ENCODE measurements around the gene CD163L1. TPM values are rescaled to one million over a fixed set of nuclear protein-coding genes. Genes with fewer than 3 reads are reported as not detected.
"Not testable (repeated sequence)": the region's sequence is repeated elsewhere in the genome, so short reads cannot be mapped to it uniquely, and the experiment has no call there.

The CD163L1 gene
- total RNA-seq, 1 experiment from 2014 or later = 1.2 TPM

DNA sequence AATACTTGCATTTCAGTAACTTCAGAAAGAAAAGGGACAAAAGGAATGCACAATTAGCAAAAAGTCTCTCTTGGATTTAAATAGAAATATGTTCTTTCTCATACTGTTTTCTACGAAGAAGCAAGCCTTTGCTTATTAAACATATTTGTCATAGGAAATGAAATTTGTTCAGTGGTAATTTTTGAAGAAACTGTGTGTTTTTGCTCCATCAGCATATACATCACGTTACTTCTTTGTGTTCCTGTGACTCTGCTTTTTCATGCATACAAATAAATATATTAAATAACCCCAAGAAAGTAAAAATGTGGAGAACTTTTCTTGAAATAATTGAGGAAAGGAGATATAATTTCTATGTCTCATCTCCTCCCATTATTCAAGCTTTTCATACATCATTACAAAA lies 39.7 kb downstream of the CD163L1 start:
- no peak for DNase-seq (ENCODE audit: low spot score)

DNA sequence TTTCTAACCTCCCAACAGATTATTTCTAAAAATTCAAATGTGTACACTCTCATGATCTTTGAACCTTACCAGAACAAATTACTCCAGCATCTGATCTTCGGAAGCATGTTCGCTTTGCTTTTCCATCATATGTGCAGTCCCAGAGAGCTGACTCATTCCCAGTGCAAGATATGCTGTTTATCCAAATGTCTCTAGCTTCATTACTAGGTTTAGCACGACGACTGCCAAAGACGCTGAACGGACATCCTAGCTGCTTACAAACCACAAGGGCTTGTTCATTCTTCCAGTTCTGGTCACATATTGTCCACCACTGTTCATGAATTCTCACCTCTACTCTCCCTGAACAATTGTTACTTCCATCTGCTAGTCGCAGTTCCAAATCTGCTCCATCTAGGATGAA lies 40.5 kb downstream of the CD163L1 start:
- DNase-seq (ENCODE audit: low spot score) = no peak

DNA sequence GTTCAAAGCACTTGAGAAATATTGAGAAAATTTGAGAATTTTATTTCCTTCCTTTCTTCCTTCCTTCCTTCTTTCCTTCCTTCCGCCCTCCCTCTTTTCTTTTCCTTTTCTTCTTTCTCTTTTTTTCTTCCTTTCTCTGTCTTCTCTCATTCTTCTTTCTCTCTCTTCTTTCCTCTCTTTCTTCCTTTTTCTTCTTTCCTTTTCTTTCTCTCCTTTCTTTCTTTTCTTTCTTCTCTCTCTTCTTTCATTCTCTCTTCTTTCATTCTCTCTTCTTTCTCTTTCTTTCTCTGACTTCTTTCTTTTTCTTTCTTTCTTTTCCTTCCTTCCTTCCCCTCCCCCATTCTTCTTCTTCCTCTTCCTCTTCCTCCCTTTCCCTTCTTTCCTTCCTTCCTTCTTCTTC lies 44.9 kb downstream of the CD163L1 start:
- no peak for DNase-seq (ENCODE audit: low spot score)

DNA sequence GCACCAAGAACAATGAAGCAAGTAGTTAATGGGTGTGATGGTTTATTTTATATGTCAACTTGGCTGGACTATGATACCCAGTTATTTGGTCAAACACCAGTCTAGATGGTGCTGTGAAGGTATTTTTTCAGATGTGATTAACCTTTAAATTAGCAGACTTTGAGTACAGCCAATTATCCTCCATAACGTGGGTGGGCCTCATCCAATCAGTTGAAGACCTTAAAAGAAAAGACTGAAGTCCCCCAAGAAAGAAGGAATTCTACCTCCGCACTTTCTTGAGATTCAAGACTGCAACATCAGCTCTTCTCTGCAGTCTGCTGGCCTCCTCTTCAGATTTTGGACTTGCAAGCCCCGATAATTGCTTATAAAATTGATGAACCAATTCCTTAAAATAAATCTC lies 47.5 kb downstream of the CD163L1 start:
- no peak for DNase-seq (ENCODE audit: low spot score)

DNA sequence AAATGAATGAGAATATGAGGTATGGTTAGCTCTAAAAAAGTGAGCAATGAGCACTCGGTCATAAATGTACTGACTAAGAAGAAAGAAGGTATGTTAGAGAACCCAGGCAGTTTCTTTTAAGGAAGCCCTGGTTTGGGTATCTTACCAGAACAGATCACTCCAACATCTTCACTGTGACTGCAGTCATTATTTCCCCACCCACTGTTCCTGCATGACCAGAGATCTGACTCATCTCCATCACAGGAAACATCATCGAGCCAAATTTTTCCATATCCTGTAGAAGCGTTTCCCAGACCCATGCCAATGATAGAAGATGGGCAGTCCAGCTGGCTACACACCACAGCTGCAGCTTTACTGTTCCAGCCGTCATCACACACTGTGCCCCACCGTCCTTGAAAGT lies 48.0 kb downstream of the CD163L1 start:
- no peak for DNase-seq (ENCODE audit: low spot score)

DNA sequence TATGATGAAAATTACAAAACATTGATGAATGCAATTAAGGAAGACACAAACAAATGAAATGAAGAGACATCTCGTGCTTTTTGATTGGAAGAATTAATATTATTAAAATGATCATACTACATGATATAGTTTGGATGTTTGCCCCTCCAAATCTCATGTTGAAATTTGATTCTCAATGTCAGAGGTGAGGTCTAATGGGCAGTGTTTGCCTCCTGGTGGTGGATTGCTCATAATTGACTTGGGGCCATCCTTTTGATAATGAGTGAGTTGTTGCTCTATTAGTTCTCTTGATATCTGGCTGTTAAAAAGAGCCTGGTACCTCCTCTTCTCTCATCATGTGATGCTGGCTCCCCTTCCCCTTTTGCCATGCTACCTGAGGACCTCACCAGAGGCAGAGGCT lies 56.7 kb downstream of the CD163L1 start:
- peak; percentile 8 for DNase-seq (ENCODE audit: low spot score)

DNA sequence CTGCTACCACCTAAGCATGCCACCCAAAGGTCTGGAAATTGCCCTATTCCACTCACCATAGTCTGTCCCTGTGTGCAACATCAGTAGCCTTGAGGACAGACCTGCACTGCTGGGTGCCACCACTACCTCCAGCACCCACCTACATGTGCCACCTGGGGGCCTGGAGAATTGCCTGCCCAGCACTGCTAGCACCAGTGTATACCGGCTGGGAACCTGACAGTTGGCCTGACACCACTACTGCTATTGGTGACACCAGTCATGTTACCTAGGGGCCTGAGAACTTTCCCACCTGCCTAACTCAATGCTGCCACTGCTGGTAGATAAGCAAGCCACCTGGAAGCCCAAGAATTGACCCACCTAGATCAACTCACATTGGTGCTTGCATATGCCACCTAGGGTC lies 60.8 kb downstream of the CD163L1 start:
- no peak for DNase-seq (ENCODE audit: low spot score)

DNA sequence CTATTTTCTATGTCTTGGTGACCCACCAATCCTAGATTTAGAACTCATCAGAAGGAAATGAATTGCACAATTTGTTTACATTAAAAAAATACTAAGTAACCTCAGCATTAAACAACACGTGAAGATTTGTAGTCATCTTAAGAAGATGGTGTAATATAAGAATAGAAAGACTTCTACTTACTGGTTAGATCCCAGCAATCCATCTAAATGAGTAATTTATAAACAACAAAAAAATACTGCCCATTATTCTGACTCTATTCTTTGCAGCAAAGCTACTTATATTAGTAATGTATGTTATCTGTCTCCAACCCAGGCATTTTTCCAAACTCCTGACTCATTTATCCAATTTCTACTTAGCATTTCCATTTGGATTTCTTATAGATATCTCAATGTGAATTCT lies 67.8 kb downstream of the CD163L1 start:
- no peak for DNase-seq (ENCODE audit: low spot score)

DNA sequence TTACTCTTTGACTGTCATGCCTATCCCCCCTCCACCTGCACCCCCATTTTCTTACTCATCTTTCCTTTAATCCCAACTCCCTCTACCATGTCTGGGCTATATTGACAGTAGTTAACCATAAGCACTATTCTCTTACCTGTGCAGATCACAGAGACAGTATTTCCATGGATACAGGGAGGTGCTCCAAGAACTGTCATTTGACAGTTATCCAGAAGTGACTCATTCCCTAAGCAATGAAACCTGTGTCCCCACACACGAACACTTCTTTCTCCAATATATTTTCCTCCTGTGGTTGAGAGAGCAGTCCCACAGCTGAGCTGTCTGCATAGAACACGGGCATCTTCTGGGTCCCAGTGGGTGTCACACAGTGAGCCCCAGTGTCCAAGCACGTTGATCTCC lies 68.8 kb downstream of the CD163L1 start:
- peak; percentile 7 for DNase-seq (ENCODE audit: low spot score)

DNA sequence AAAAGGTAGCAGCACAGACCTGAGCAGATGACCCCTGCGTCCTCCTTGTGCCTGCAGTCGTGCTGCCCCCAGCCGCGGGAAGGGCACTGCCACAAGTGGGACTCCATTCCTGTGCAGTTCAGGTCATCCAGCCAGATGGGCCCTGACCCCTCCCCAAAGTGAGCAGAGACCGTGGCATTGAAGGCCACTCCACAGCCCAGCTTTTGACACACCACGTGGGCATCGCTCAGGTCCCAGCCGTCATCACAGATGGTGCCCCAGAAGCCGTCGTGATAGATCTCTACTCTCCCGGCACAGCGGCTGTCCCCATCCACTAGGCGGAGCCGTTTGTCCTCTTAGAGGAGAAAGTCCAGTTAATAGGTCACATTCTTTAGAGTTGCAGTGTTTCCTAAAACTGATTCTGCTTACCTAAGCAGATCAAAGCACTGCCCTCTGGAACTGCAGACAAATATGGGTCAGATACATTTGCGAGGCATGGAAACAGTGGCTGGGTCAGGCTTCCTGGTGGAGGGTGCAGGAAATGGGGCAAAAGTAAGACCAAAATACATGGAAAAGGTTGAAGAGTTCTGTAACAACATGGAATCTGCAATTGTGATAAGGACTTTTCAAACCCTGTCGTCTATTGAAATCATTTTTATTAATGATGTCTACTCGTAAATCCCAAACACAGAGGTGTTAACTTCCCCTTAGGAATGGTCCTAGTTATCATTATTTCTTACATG lies 69.4 kb downstream of the CD163L1 start:
- DNase-seq (ENCODE audit: low spot score) = peak; percentile 69

DNA sequence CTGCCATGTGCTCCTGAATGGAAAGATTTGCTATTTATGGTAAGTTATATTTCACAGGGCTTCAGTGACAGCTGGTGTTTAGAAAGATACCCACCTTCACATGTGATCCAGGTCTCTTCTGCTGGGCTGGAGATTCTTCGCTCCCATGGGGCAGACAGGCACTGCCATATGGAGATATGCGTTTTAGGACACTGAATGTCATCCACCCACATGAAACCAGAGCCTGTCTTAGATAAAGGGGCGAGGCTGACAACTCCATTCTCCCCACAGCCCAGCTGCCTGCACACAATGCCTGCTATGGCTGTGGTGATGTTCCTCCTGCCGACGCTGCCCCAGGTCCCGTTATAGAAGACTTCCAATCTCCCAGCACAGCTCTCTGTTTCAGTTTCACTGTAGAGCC lies 70.7 kb downstream of the CD163L1 start:
- DNase-seq (ENCODE audit: low spot score) = no peak

DNA sequence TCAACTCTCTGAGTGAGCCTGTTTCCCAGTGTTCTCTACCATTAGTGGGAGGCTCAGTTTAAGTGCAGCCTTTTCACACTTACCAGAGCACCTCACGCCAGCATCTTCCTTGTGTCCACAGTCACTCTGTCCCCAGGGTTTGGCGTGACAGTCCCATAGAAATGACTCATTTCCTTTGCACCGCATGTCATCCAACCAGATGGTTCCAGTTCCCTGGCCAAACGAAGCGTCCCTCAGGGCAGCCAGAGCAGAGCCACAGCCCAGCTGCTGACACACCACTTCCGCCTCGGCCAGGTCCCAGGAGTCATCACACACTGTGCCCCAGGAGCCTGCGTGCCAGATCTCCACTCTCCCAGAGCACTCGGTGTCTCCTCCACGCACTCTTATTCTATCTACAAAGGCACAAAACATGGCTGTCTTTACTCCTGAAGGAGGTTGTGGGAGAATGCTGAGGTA lies 74.7 kb downstream of the CD163L1 start:
- DNase-seq (ENCODE audit: low spot score) = peak; percentile 39

DNA sequence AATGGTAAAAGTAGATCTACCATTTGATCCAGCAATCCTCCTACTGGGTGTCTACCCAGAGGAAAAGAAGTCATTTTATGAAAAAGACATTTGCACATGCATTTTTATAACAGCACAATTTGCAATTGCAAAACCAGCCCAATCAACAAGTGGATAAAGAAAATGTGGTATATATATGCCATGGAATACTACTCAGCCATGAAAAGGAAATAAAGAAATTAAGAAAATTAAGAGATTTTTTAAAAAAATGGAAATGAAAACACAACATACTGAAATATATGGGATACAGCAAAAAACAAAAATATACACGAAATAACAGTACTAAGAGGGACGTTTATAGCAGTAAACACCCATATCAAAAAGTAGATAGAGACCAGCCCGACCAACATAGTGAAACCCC lies 81.2 kb downstream of the CD163L1 start:
- no peak for DNase-seq (ENCODE audit: low spot score)

DNA sequence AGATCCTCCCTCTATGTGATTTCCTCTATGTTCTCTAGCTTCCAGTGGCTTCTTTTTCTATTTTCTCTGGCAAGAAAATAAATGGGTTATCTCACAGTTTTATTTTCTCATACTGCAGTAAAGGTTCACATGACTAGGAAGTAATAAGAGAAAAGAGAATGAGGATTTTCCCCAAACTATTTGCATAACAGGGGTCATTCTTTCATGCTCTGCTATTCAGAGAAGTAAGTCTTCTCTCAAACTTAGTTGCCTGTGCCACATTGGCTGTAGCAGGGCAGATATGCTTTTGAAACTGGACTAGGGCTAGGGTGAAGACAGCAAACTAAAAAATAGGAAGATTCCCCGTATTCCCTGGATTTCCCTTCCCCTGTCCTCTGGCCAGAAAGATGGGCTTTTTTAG lies 82.7 kb downstream of the CD163L1 start:
- no peak for DNase-seq (ENCODE audit: low spot score)

DNA sequence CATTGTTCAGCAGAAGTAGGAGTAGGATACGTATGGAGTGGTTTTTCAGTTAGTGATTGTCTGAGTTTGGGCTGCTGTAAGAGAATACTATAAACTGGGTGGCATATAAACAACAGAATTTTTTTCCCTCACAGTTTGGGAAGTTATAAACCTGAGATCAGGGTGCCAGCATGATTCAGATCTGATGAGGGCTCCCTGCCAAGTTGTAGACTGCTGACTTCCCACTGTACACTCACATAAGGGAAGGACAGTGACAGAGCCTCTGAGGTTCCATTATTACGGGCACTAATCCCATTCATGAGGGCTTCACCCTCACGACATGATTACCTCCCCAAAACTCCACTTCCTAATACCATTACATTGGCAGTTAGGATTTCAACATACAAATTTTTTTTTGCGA lies 89.4 kb downstream of the CD163L1 start:
- no peak for DNase-seq (ENCODE audit: low spot score)

DNA sequence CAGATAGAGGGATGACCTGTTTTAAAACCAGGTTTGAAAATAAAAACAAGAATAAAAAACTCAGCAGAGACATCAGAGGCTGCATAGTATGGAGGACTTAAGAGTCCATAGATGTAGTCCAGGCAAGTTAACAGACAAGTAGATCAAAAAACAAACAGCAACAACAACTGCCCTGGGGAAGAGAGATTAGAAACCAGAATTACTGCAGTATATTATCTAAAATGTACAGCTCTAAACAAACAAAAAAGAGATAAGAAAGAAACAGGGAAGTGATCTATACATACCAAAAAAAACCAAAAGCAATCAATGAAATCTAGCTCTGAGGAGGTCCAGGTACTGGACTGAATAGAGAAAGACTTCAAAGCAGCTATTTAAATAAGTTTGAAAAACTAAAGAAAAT lies 91.3 kb downstream of the CD163L1 start:
- DNase-seq (ENCODE audit: low spot score) = no peak

DNA sequence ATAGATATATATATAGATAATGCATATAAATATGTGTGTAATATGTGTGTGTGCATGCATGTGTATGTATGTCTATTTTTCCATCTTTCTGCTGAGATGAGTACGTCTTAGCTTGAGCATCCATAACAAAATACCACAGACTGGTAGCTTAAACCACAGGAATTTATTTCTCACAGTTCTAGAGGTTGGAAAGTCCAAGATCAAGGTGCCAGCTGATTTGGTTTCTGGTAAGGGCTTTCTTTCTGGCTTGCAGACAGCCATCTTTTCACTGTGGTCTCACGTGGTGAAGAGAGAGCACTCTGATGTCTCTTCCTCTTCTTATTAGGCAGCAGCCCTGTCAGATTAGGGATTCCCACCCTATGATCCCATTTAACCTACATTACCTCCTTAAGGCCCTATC lies 92.8 kb downstream of the CD163L1 start:
- DNase-seq (ENCODE audit: low spot score) = no peak

DNA sequence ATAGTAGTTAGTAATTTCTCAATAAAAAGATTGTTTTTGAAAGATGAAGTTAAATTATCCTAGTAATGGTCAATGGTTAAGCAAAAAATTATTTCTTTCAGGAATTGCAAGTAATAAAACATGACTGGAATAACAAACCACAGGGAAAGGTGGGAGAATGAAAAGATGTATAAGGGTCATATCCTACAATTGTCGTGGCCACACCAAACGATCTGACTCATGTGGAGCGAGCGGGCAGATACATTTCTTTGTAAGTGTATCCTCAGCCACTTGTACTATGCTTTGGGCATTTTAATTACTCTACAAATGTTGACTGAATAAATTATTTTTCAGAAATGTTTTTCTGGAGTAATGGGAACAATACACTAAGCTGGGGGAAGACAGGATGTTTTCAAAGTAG lies 94.5 kb downstream of the CD163L1 start:
- no peak for DNase-seq (ENCODE audit: low spot score)

DNA sequence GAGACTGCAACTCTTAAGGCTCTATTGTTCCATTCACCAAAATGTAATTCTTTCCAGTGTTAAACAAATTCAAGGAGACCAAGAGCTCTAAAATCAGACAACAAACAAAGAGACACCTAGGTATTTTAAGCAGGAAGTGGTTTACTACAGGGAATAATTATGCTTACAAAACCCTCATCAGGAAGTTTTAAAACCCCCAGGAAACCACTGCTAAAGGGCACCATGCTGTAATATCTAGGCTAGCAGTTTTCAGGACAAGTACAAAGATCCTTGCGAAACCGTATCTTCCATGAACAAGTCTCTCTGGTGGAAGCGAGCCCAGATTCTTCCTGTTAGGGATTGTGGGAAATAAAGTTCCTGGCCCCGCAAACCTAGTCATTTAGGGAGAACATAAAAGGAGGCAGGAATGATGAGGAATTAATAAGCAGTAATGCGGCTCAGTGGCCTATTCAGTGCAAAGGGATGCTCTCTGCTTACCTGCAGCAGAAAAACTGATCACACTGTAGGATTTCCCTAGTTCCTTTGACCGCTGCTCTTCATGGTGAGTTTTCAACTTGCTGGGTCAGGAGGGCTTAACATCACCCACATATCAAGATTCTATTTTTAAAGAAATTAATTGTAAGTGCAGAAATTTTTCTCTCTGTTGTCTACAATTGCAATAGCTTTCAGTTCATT lies 97.3 kb downstream of the CD163L1 start:
- DNase-seq (ENCODE audit: low spot score) = no peak

DNA sequence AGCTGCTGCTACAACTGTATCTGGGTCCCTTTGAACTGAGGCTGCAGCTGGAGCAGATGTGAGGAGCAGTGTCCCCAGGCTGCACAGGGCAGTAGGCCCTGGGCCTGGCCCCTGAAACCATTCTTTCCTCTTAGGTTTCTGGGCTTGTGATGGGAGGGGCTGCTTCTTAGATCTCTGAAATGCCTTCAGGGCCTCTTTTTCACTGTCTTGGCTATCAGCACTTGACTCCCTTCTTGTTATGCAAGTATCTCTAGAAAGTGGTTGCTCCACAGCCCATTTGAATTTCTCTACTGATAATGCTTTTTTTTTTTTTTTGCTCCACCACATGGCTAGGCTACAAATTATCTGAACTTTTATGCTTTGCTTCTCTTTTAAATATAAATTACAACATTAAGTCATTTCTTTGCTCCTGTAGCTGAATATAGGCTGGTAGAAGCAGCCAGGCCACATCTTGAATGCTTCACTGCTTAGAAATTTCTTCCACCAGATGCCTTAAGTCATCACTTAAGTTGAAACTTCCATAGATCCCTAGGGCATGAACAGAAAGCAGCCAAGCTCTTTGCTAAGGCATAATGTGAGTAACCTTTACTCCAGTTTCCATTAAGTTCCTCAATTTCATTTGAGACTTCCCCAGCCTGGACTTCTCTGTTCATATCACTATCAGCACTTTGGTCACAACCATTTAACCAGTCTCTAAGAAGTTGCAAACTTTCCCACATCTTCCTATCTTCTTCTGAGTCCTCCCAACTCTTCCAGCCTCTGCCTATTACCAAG lies 98.9 kb downstream of the CD163L1 start:
- DNase-seq (ENCODE audit: low spot score) = no peak

DNA sequence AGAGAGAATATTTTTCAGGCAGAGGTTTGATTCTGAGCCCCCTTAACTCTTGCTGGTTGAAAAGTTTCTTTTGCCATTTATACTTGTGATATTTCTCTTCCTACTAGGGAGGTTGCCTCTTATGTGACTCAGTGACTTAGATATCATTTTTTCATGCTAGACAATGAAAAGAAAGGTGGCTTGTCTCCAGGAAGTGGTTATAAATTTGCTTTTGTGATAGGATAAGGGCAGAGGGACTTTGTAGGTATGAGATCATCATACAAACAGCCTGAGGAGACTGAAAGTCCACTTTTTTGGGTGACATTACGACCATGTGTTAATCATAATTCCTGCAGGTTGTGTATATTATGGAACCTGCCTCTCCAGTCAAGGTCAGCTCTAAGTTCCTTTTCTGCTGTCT lies 104.3 kb downstream of the CD163L1 start:
- no peak for DNase-seq (ENCODE audit: low spot score)

DNA sequence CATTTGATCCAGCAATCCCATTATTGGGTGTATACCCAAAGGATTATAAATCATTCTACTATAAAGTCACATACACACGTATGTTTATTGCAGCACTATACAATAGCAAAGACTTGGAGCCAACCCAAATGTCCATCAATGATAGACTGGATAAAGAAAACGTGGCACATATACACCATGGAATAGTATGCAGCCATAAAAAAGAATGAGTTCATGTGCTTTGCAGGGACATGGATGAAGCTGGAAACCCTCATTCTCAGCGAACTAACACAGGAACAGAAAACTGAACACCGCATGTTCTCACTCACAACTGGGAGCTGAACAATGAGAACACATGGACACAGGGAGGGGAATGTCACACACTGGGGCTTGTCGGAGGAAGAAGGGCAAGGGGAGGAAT lies 106.2 kb downstream of the CD163L1 start:
- not testable (repeated sequence) for DNase-seq (ENCODE audit: low spot score)

DNA sequence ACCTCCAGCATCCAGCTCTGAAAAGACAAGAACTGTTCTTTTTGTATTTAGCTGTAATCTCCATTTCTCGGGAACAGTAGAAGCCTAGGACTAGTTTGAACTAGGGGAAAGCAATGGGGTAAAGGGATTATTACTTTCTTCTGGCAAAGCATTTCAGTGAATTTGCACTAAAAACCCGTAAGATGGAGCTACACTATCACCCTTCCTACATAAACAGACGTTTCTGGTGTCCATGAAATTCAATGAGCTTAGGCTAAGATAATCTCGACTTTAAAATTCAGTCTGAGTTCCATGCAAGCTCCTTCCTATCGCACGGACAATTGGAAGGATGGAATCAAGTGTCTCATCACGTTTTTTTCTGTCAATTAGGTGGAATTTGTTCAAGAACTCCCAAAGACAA lies 116.0 kb downstream of the CD163L1 start:
- DNase-seq (ENCODE audit: low spot score) = no peak
